T follicular helper cell (primary cell): Measurements from ENCODE around the gene VPS13D.

Source experiments
- DNase-seq: peaks from one replicate; pipeline ENCODE4 v3.0.0-alpha.2; 2020; ENCODE audit warnings: low read depth

VPS13D gene

DNA sequence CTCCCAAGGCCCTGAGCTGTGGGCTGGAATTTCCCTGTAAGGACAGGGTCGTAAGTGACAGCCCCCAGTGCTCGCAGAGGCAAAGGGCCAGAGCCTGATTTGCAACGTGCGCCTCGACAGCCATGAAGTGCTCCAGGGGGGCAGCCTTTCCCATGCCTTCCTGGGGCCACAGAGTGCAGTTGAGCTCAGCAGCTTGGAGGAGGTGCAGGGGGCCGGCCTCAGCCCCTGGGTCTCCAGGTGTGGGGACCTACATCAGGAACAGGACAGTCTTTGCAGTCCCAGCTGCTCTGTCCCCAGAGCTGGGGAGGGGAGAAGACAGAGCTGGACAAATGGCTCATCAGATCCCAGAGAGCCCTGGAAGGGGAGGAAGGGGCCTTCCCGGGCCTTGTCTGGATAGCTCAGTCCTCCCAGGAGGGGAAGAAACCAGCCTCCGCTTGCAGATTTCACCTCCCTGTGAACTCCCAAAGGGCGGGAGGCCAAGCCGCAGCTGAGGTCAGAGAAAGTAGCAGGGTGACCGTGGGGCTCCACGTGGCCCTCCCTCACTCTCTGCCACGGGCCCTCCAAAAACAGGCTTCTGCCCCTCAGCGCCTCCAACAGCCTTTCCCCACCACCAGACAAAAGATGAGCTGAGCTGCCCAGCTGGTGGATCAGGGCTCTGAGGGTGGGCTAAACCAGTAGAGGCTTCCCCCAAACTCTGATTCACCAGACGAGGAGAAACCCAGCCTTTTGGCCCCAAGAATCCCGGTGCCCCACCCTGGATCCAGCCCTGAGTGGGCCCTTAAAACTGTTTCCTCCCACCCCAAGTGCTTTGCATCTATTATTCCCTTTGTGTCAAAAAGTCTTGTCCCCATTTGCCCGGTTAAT is 311.7 kb downstream of the VPS13D start:
- DNase-seq = no peak

DNA sequence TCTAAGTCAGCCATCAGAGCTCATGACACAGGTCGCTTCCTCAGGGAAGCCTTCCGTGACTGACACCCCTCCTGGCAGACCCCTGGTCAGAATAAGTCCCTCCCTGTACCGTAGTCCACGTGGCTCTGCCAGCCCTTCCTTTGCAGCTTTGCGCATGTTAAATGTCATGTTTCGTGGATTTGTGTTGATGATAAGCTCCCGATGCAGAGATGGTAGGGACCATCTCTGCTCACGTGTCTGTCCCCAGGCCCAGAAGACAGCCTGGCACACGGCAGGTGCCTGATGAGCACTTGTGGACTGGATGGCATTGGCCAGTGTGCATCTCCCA is 312.3 kb downstream of the VPS13D start:
- no peak for DNase-seq

DNA sequence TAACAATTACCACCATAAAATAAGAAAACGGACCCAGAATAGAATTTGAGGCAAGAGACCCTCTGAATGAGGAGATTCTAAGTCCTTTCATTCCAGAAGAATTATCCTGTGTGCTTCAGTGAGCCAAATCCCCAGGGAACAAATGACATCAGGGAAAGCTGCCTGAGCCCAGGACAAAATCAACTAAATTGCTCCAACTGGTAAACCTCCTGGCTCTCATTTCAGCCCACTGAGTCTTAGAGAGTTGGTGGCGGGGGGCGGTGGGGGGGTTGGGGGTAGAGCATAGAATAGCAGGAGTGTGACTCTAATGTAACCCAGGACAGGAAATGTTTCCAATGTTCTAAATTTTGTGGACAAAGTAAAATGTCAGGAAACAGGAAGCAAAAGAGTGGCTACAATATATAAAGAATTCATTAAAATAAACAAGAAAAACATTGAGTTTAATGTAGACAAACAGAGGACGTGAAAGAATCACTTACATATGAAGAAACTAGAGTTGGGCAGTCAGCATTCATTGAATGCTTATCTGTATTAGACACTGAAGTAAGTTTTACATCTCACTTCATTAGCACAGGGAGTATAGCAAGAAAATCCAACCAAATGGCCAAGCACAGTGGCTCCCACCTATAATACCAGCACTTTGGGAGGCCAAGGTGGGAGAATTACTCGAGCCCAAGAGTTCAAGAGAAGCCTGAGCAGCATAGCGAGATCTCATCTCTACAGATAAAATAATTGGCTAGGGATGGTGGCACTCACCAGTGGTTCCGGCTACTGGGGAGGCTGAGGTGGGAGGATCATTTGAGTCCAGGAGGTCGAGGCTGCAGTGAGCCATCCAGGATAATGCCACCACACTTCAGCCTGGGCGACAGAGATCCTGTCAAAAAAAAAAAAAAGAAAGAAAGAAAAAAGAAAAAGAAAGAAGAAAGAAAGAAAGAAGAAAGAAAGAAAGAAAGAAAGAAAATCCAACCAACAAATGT is 313.1 kb downstream of the VPS13D start:
- DNase-seq = no peak

DNA sequence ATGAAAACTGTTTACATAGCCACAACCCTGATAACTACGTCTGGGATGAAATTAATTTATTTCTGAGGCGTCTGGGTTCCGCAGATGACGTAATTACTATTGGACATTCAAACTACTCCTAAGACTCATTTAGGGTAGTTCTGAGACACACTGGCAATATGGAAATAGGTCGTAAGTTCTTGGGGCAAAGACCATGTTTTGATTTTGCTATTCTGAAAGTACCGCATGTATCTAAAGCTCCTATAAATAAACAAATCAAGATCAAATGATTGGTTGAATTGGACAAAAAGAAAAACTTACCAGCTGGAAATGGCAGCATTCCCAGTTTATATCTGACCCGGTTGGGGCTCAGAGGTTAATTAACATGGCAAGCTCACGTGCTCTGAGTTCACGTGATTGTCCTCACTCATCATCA is 313.9 kb downstream of the VPS13D start:
- no peak for DNase-seq

DNA sequence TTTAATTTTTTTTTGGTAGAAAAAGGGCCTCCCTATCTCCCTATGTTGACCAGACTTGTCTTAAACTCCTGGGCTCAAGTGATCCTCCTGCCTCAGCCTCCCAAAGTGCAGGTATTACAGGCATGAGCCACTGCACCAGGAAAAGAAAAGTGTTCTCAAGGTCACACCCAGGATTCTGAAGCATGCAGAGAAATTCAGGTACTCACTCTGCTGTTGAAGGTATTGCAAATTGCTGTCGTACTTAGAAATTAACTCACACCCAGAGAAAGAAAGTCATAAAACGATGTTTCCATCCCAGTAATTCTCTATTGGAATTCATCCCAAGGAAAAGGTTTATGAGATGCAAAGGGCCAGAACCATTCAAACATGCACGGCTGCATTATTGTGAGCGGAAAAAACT is 314.5 kb downstream of the VPS13D start:
- DNase-seq = no peak

DNA sequence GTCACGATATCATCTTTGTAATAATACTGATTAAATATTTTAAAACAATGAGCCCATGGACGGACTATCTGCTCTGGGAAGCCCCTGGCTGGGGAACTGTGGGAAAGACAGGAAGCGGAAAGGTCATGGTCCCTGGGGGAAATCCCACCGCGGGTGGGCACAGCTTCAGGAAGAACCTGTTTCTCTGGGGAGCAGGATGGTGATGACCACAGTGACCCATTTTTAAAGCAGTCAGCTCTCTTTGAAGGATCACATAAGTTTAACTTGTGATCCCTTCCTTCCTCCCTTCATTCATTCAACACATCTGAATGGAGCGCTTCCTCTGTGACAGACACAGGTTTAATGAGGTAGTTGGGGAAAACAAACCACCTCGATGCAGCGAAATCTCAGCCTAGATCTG is 315.2 kb downstream of the VPS13D start:
- DNase-seq = no peak

DNA sequence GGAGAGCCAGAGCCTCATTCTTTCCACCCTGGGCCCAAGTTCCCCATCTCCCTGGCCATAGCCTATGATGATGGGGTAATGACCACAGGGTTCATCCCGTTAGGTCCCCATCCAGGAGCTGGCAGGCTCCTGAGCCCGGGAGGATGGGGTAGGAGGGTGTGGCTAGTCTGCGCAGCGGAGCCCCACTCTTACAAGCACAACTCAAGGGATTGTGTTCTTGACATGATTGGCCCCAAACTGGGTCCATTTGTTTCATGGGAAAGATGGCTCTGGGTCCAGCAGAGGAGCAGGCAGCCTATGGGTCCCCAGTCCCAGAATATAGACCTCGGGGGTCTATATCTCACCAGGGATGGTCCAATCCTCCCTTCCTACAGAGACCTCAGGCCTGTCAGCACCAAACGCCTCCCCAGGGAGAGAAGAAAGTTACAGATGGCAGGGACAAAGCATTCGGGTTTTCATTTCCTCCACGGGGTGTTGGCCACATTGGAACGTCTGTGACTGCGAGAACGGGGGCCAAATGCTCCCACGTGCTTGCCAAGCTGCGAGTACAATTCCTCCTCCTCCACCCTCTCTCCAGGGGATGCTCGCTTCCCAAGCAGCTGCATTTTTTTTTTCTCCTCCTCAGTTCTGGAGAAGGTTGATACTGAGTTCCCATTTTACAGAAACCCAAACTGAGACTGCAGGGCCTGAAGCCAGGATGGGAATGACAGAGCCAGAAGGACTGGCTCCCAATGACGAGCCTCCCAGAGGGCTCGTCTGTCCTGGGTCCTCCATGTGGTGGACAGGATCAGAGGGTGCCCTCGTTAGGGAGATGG is 317.1 kb downstream of the VPS13D start:
- DNase-seq = no peak

DNA sequence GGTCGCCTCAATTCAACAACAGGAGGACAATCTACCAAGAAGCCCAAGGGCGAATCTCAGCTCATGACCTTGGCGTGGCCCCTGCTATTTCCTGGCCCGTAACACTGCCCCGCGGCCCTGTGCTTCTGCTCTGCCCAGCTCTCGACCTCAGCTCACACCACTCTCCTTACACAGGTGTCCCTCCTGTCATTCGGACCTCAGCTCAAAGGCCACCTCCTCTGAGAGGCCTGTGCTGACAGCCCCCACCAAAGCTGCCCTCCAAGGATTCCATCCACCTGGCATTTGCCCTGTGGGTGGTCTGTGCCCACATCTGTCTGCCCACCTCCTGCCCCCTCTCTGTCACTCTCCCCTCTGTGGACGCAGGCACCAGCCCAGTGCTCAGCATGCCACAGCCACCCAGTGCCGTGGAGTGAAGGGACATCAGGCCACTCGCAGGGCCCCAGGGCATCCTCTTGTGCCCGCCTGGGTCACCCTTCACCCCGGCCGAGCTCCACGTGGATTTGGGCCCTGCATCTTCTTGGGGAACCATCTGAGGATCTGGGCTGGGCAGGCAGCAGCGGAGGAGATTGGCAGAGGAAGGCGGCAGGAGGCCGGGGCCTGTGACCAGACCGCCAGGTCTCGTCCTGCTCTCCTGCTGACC is 317.9 kb downstream of the VPS13D start:
- DNase-seq = no peak

DNA sequence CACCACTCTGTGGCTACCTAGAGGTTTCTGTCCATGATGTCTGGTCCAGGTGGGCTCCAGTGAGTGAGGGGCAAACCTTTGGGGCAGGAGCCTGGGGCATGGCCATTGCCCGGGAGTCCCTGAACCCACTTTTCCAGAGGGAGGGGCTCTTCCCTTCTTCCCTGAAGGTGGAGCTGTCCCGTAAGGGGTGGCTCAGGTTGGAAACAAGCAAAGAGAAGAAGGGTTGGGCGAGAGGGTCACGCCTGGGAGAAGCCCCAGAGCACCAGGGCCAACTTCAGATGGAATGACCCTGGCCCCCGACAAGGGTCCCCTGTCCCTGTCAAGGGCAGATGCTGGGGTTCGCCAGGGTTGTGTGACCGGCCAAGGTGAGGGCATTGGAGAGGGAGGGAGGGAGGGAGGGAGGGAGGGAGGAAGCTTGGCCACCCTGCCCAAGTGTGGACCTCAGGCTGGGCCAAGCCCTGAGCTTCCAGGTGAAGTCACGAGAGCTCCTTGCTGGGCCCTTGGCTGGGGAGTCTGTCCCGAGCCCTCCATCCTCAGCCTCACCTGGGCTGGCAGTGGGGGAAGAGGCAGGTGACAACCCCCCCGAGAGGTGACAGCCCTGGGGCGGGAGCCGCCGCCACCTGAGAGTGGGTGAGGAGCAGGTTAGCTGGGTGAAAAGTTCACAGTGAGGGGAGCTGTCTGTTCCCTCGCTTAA is 318.6 kb downstream of the VPS13D start:
- DNase-seq = no peak

DNA sequence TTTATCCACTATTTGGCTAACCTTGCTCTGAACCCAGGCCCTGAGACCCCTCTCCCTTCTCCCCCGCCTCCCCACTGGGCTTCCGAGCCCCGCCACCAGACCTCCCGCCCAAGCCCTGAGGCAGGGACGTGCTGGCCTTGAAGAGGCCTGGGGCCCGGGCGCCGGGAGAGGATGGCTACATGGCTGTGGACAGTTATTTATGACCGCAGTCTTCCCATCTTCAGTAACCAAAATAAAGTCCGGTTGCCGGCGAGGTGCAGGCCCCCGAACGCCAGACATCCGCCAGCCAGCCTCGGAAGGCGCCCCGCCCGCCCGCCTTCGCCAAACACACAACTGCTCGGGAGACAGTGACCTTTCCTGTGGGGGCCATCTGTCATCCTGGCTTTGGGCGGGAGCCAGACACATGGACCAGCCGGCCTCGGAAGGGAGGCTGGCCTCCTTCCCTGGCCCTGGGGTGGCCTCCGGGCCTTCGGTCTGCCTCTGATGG is 319.2 kb downstream of the VPS13D start:
- no peak for DNase-seq

DNA sequence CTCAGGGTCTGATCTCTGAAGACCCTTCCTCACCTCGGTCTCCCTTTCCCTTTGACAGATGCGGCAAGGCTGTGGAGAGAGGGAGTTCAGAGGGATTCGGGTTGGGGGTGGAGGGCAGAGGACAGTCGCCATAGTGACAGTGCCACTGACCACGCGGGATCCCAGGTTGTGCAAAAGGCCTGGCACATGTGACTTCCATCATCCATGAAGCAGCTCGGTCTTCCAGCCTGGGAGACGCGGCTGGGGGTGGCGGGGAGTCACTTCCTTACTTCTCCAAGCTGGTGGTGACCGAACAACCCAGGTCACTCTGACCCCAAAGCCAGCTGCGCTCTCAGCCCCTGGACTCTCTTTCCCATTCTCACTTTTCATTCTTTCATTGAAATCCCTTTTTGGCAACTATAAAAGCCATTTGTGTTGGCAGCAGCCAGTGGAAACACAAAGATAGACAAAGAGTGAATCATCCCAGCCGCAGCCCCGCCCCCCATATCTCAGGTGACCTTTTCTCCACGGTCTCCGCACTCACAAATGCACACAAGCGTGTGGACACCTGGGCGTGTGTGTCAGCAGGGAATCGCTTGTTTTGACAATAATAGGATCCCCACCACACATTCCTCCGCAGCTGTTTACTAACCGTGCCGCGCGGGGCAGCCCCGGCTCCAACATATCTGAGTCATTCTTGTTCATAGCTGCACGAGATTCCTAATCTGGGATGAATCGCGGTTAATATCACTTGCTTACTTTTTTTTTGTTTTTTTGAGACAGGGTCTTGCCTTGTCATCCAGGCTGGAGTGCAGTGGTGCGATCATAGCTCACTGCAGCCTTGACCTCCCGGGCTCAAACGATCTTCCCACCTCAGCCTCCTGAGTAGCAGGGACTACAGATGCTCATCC is 319.9 kb downstream of the VPS13D start:
- no peak for DNase-seq

DNA sequence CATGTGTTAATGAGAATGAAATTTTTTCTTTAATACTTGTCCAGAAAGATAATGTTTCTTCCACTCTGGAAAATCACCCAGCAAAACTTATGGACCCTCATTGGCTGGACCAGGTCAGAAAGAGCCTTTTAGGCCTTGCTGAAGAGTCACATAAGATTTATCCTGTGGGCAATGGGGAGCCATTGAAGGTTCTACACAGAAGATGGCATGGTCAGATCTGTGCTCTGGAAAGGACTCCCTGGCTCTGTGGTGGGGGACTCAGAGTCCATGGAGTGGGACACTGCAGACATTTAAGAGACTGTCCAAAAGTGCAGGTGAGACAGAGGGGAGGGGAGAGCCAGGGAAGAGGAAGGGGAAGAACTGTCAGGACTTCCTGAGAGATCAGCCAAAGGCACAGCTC is 321.8 kb downstream of the VPS13D start:
- DNase-seq = no peak

DNA sequence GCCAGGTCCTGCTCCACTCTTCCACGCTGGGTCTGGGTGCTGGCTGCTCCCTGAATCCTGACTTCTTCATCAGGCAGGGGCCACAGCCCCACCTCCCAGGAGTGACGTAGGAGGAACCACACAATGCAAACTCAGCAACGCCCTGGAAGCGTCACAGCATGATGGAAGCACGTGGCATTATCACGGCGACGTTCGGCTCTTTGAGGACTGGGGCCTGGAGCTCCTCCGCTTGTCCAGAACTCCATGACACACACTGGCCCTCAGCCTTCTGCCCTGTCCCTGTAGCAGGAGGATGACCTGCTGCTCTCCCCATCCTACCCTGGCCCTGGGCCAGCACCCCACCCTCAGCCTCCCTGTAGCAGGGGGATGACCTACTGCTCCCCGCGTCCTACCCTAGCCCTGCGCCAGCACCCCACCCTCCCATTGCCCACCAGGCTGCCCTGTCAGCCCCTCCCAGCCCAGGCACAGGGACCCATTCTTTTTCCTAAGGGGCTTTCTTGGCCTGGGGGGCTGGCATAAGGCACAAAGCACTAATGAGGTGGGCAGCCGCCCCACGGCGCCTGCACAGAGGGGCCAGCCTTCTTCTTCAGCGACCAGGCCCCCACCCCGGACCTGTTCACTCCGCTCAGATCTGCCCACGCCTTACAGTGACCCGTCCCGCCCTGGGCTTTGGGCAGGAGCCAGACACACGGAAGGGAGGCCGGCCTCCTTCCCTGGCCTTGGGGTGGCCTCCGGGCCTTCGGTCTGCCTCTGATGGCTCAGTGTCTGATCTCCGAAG is 322.5 kb downstream of the VPS13D start:
- no peak for DNase-seq

DNA sequence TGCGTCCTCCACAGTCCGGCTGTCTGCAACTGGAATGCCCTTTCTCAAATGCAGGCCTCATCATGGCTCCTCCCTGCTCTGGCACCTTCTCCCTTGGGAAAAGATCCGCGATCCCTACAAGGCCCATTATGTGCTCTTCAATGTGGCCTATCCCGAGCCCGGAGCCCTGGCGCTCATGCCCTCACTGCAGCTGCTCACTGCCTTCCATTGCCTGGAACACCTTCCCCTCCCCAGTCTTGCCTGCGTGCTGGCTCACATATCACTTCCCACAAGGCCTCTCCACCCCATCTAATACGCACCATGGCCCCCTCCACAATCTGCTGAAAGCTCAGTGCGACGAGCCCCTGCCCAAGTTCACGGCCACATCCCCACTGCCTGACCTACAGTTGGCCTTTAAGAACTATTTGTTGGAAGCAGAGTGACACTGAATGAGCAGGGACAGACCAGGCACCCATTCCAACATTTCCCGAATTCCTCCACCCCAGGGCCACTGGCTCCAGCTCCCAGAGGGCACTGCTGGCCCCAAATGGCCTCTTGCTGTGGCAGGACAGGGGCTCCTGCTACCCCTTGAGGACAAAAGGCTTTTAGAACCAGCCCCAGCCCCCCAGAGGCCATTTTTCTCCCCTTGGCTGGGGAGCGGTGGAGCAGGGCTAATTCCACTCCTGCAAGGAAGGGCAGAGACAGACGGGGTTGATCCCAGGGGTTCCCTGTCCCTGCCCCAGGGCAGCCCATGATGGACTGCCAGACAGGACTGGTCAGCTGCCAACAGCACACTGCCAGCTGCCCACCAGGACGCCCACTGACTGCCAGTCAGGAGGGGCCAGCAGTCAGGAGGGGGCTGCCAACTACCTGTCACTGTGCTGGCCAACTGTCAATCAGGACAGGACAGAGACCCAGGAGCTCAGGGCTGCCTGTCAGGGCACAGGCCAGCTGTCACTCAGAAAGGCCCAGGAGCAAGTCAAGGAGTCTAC is 323.4 kb downstream of the VPS13D start:
- DNase-seq = no peak

DNA sequence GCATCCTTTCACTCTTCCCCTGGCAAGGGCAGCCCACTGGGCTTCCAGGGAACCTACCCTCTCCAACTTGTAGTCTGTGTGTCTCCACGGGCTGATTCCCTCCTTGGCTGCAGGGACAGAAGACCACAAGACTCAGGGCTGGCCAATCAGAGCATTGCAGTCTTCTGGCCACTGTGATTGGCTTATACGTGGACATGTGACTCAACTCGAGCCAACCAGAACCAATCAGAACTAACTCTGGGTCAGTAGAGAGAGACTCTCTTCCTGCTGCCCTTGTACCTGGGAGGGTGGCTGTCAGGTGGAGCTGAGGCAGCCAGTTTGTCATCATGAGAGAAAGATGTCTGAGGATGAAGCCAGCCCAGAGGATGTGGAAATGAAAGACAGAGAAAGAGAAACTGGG is 324.1 kb downstream of the VPS13D start:
- no peak for DNase-seq

DNA sequence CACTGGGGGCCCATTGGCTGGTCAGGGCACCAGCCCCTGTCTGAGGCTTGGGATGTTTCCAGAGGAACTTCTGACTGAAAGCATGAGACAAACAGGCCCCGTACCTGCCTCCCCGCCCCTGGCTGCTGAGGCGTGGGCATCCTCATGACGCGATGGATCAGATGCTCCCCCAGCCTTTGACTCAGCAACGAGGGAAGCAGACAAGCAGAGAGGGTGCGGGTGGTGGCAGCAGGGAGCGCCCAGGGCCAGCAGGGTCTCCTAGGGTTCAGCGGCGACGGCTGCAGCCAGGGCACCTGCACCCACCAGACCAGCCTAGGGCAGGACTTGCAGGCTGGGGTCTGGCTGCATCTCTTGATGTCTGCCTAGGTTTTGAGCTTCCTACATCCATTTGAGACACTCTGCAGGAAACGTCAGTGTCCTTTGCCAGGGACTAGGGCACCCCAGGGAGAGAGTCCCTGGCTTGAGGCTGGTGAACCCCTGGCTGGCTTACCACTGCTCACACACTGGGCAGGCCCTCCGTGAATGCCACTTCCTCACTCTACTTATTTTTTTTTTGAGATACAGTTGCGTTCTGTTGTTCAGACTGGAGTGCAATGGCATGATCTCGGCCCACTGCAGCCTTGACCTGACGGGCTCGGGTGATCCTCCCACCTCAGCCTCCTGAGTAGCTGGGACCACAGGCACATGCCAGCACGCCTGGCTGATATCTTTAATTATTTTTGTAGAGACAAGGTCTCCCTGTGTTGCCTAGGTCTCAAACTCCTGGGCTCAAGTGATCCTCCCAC is 324.9 kb downstream of the VPS13D start:
- DNase-seq = no peak
